Duodenal mucosa (tissue), 2 donors: ENCODE data around the gene SNRNP27.
"Not testable (repeated sequence)": the region's sequence is repeated elsewhere in the genome, so short reads cannot be mapped to it uniquely, and the experiment has no call there.

Experiments used
- H3K27ac ChIP-seq: one replicate; pipeline ENCODE4 v1.7.0; 2013; ENCODE audit warnings: low read depth, low read length
- H3K27me3 ChIP-seq, 2 donors: one replicate each; pipeline ENCODE4 v1.7.0; 2013; ENCODE audit warnings: low read length in 2 of 2, control low read depth in 1 of 2; ENCODE audit not compliant: insufficient read depth in 2 of 2, control insufficient read depth in 1 of 2
- H3K36me3 ChIP-seq, 2 donors: one replicate each; pipeline ENCODE4 v1.7.0; 2013; ENCODE audit warnings: low read length in 2 of 2, control low read depth in 1 of 2; ENCODE audit not compliant: insufficient read depth in 2 of 2, control insufficient read depth in 1 of 2
- H3K4me1 ChIP-seq, 2 donors: one replicate each; pipeline ENCODE4 v1.7.0; 2013; ENCODE audit warnings: low read length in 2 of 2, control low read depth in 1 of 2; ENCODE audit not compliant: insufficient read depth in 2 of 2, control insufficient read depth in 1 of 2
- H3K4me3 ChIP-seq, 2 donors: one replicate each; pipeline ENCODE4 v1.7.0; 2013; ENCODE audit warnings: low read length in 2 of 2, low read depth in 1 of 2
- H3K9ac ChIP-seq, 2 donors: one replicate each; pipeline ENCODE4 v1.7.0; 2013; ENCODE audit warnings: low read length in 2 of 2, low read depth in 1 of 2
- H3K9me3 ChIP-seq, 2 donors: one replicate each; pipeline ENCODE4 v1.7.0; 2013; ENCODE audit warnings: low read length in 2 of 2, control low read depth in 1 of 2; ENCODE audit not compliant: control insufficient read depth in 1 of 2

Gene SNRNP27

GRCh38 chr2:69946351-69947324, 52.9 kb downstream of the SNRNP27 start:
- H3K4me1 ChIP-seq = peaks cover 10 to 13% of the 10 kb centered on the region in 2 donors
- H3K9me3 ChIP-seq = no peaks in the 10 kb centered on the region
- H3K27me3 ChIP-seq = no peaks in the 10 kb centered on the region
- H3K36me3 ChIP-seq = peaks cover 11 to 24% of the 10 kb centered on the region in 2 donors
- H3K4me3 ChIP-seq = no peak overlapping the region
- H3K9ac ChIP-seq = no peak overlapping the region
- no peak overlapping the region for H3K27ac ChIP-seq

- H3K4me1 ChIP-seq = peaks cover 10 to 13% of the 10 kb centered on the region in 2 donors
- no peak overlapping the region for H3K4me3 ChIP-seq
- peaks cover 4 to 16% of the 10 kb centered on the region in 2 donors for H3K36me3 ChIP-seq
- no peak overlapping the region for H3K27ac ChIP-seq
- H3K27me3 ChIP-seq = no peaks in the 10 kb centered on the region
- no peak overlapping the region for H3K9ac ChIP-seq
- no peaks in the 10 kb centered on the region for H3K9me3 ChIP-seq
These were observed 53.7 kb downstream of the SNRNP27 start for GRCh38 chr2:69947325-69947931.

GRCh38 chr2:69948032-69948962, 54.5 kb downstream of the SNRNP27 start:
- Histone ChIP-seq H3K9ac (no peak overlapping the region), H3K9me3 (no peaks in the 10 kb centered on the region), H3K4me1 (peaks cover 10 to 13% of the 10 kb centered on the region in 2 donors), H3K4me3 (no peak overlapping the region), H3K27me3 (no peaks in the 10 kb centered on the region), H3K36me3 (peaks cover 4 to 7% of the 10 kb centered on the region in 2 donors), H3K27ac (no peak overlapping the region)

- Histone ChIP-seq H3K36me3 (no peaks in the 10 kb centered on the region), H3K4me1 (peaks cover 10 to 13% of the 10 kb centered on the region in 2 donors), H3K9ac (no peak overlapping the region), H3K27me3 (no peaks in the 10 kb centered on the region), H3K4me3 (no peak overlapping the region), H3K9me3 (no peaks in the 10 kb centered on the region), H3K27ac (no peak overlapping the region)
These were observed 55.3 kb downstream of the SNRNP27 start for GRCh38 chr2:69948963-69949645.

- H3K4me1 ChIP-seq = peaks cover 10 to 13% of the 10 kb centered on the region in 2 donors
- no peak overlapping the region for H3K9ac ChIP-seq
- no peaks in the 10 kb centered on the region for H3K36me3 ChIP-seq
- no peaks in the 10 kb centered on the region for H3K27me3 ChIP-seq
- no peak overlapping the region for H3K27ac ChIP-seq
- no peak overlapping the region for H3K4me3 ChIP-seq
- no peaks in the 10 kb centered on the region for H3K9me3 ChIP-seq
These were observed 56.5 kb downstream of the SNRNP27 start for GRCh38 chr2:69950241-69950640.

- not testable (repeated sequence) for H3K27me3 ChIP-seq, H3K36me3 ChIP-seq, H3K27ac ChIP-seq, H3K4me3 ChIP-seq, H3K9me3 ChIP-seq, H3K9ac ChIP-seq
- peaks cover 10 to 12% of the 10 kb centered on the region in 2 donors for H3K4me1 ChIP-seq
These were observed 56.9 kb downstream of the SNRNP27 start for GRCh38 chr2:69950671-69951070.

GRCh38 chr2:69952336-69953115, 58.8 kb downstream of the SNRNP27 start:
- H3K27ac ChIP-seq = no peak overlapping the region
- H3K27me3 ChIP-seq = no peaks in the 10 kb centered on the region
- no peaks in the 10 kb centered on the region for H3K36me3 ChIP-seq
- no peak overlapping the region for H3K9ac ChIP-seq
- peaks cover 0 to 3% of the 10 kb centered on the region in 2 donors for H3K4me1 ChIP-seq
- H3K4me3 ChIP-seq = no peak overlapping the region
- no peaks in the 10 kb centered on the region for H3K9me3 ChIP-seq

GRCh38 chr2:69954084-69954483, 60.3 kb downstream of the SNRNP27 start:
- Histone ChIP-seq H3K36me3 (no peaks in the 10 kb centered on the region), H3K9me3 (no peaks in the 10 kb centered on the region), H3K9ac (no peak overlapping the region), H3K4me1 (no peaks in the 10 kb centered on the region), H3K27ac (no peak overlapping the region), H3K4me3 (no peak overlapping the region), H3K27me3 (no peaks in the 10 kb centered on the region)
